Right lobe of liver (tissue), 6 donors: ENCODE measurements around the gene HOXD4. TPM values are rescaled to one million over a fixed set of nuclear protein-coding genes. Genes with fewer than 3 reads are reported as not detected.

ENCODE experiments used
- ATAC-seq, 4 donors: fragments of 200-7000 bp; cut with Tn5 transposase; one replicate each; pipeline ENCODE4 v1.9.1; 2020; ENCODE audit warnings: mild to moderate bottlenecking in 4 of 4, moderate library complexity in 4 of 4
- DNase-seq, 3 donors: peaks; one replicate each; pipeline ENCODE4 v3.0.0-alpha.2; 2020
- H3K27ac ChIP-seq, 3 donors: fragments of 200-600 bp; one replicate each; pipeline ENCODE4 v1.8.0; 2022
- H3K27me3 ChIP-seq, 2 donors: fragments of 200-600 bp; one replicate each; pipeline ENCODE4 v1.8.0; 2022
- H3K36me3 ChIP-seq, 4 donors: fragments of 200-600 bp; sonication (generic) in 1 of 4; one replicate each; pipeline versions ENCODE4 v1.5.1 to v1.8.0; 2017 to 2022; ENCODE audit warnings: control low read depth in 1 of 4
- H3K4me1 ChIP-seq, 4 donors: fragments of 200-600 bp; sonication (generic) in 1 of 4; one replicate each; pipeline versions ENCODE4 v1.5.1 to v1.8.0; 2017 to 2022; ENCODE audit warnings: control low read depth in 1 of 4
- H3K4me3 ChIP-seq, 3 donors: fragments of 200-600 bp; one replicate each; pipeline ENCODE4 v1.8.0; 2022
- H3K9me3 ChIP-seq, 4 donors: fragments of 200-600 bp; sonication (generic) in 1 of 4; one replicate each; pipeline versions ENCODE4 v1.5.1 to v1.8.0; 2017 to 2022; ENCODE audit warnings: control low read depth in 1 of 4
- CTCF ChIP-seq, 4 donors: fragments of 200-600 bp in 3 of 4; fragments of 450-650 bp in 1 of 4; IDR thresholded peaks; one replicate each; pipeline versions ENCODE4 v1.5.1 to v1.8.0; 2016 to 2022; ENCODE audit warnings: antibody characterized with exemption in 4 of 4, mild to moderate bottlenecking in 2 of 4
- POLR2A ChIP-seq: fragments of 450-650 bp; IDR thresholded peaks from one replicate; pipeline ENCODE4 v1.6.1; 2017; ENCODE audit warnings: antibody characterized with exemption, mild to moderate bottlenecking
- WGBS: methylation state at CpG from one replicate; pipeline ENCODE4 v1.1.6; 2018; ENCODE audit warnings: low coverage, low lambda C conversion rate; ENCODE audit not compliant: insufficient coverage; ENCODE audit errors: missing lambda C conversion rate; 5-methylcytosine and 5-hydroxymethylcytosine counted together
- intact Hi-C, 2 donors: fragments of 100-400 bp; cut with DNase I; formaldehyde crosslinking; loops; one replicate each; pipeline versions ENCODE4 v1.11.2 to v1.14.1; 2022
- total RNA-seq, 6 experiments: library from RNA; depleted of rRNA in 2 of 6; stranded (reverse); fragments of >200 nt in 2 of 6; fragmentation: NEBNext Ultra II Directional in 3 of 6; extraction: Animal tissue kit (Norgen Biotek cat#: 25700) in 3 of 6; gene quantifications; one replicate each; pipeline versions ENCODE4 v1.1.0 to v1.2.4, GENCODE V29; 2016 to 2023
- donor health status: DM: no; HTN: yes; CAD: no.
- donor health status: DM: no; HTN: no; CAD: no.
- donor health status: DM: no; HTN: no; CAD: no.
- donor health status: DM: no; HTN: yes; CAD: no.
- donor health status: DM: no; HTN: yes; CAD: no.

Gene HOXD4
- total RNA-seq, 6 experiments from 2014 or later, result not detected

- H3K27me3 ChIP-seq, result peaks cover 28 to 73% of the 10 kb centered on the region in 2 donors
- DNase-seq, result no peak
Observed at GRCh38 chr2:176124947-176125771, 26.2 kb upstream of the HOXD4 start.

GRCh38 chr2:176125772-176126054 lies 25.6 kb upstream of the HOXD4 start:
- no peak overlapping the region for H3K27ac ChIP-seq
- H3K4me1 ChIP-seq, result peaks cover 0 to 10% (median 0%) of the 10 kb centered on the region in 4 donors
- no peak for DNase-seq
- no peaks in the 10 kb centered on the region for H3K36me3 ChIP-seq
- 11% methylated on average over 6 of the region's 6 CpGs for WGBS
- TF ChIP-seq CTCF (IDR thresholded peaks at IDR 0.05), result no peak
- no peak for TF ChIP-seq POLR2A
- no peaks in the 10 kb centered on the region for H3K9me3 ChIP-seq
- H3K4me3 ChIP-seq, result no peak overlapping the region
- no peak for ATAC-seq
- H3K27me3 ChIP-seq, result peaks cover 24 to 73% of the 10 kb centered on the region in 2 donors
- intact Hi-C loops, result loop anchor here (10.0 kb wide), 2 partner anchors 689 to 709 kb away; no protein-coding TSS in a partner anchor

More at GRCh38 chr2:176124947-176125771, 26.2 kb upstream of the HOXD4 start:
- intact Hi-C loops, result loop anchor here (5.0 to 10.0 kb wide), 3 partner anchors 517 to 710 kb away; no protein-coding TSS in a partner anchor
- H3K9me3 ChIP-seq, result no peaks in the 10 kb centered on the region
- H3K4me1 ChIP-seq, result peaks cover 0 to 8% (median 0%) of the 10 kb centered on the region in 4 donors
- no peak overlapping the region for H3K27ac ChIP-seq
- TF ChIP-seq POLR2A, result no peak
- no peak for TF ChIP-seq CTCF (IDR thresholded peaks at IDR 0.05)
- H3K4me3 ChIP-seq, result no peak overlapping the region
- 17% methylated on average over 6 of the region's 9 CpGs for WGBS
- H3K36me3 ChIP-seq, result no peaks in the 10 kb centered on the region
- ATAC-seq, result no peak

DNA sequence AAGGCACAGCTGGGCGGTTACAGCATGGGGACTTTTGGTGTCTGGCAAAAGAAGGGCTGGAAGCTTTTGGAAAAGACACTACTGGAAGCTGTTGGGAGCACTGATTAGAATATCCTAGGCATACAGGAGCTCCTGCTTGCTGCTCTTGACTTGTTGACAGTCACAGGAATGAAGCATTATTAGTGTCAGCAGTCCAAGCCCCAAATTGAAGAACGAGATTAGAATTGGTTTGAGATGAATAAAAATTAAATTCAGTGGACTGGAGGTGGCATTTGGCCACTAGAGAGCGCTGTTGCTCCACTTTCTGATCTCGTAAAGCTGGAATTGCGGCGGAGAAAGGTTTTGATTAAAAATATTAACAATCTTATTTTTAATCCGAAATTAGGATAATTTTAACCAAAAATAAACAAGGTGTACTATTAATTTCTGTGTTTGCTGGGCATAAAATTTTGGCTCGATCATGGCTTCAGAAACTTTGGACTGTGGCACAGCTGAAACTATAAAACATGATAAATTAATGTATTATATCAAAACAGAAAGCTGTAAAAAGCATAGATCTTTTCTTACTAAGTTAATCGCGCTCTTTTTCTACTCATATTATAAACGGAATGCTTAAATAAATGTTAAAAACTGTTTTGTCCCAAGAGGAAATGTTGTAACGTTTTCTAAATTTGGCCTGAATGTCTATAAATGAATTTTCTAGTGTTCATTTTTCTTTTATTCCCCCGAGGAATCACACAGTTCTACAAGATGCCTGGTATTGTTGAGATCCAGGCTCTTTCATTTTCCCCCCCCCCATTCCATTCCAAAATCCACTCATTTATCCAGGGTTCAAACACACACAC lies 24.2 kb upstream of the HOXD4 start:
- no peaks in the 10 kb centered on the region for H3K36me3 ChIP-seq
- ATAC-seq (peak; percentile 43 to 67 (median 64)), DNase-seq (peak in 2 of 3 donors; percentile 51 to 68)
- intact Hi-C loops, result loop anchor here (10.0 kb wide), 2 partner anchors 688 to 708 kb away; no protein-coding TSS in a partner anchor
- peaks cover 21 to 74% of the 10 kb centered on the region in 2 donors for H3K27me3 ChIP-seq
- no peak overlapping the region for H3K4me3 ChIP-seq
- H3K9me3 ChIP-seq, result no peaks in the 10 kb centered on the region
- H3K4me1 ChIP-seq, result peaks cover 0 to 15% (median 0%) of the 10 kb centered on the region in 4 donors
- H3K27ac ChIP-seq, result no peak overlapping the region
- WGBS, result 1% methylated on average over 13 of the region's 13 CpGs
- TF ChIP-seq POLR2A (no peak), CTCF (IDR thresholded peaks at IDR 0.05) (peak; percentile 83 to 93 (median 89))

DNA sequence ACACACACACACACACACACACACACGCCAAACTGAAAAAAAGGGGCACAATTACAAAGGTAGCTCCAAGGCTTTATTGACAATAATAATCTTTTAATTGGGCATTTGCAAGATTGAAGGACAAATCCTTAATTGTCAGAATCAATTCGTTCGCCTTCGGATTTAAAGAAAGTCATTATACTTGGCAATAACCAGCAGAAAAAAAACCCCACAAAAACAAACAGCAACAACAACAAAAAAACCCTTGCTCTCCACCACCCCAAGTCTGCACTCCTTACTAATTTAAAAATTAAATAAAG lies 23.6 kb upstream of the HOXD4 start:
- ATAC-seq (no peak), DNase-seq (no peak)
- Histone ChIP-seq H3K36me3 (no peaks in the 10 kb centered on the region), H3K27ac (no peak overlapping the region), H3K4me3 (no peak overlapping the region), H3K27me3 (peaks cover 20 to 74% of the 10 kb centered on the region in 2 donors), H3K4me1 (peaks cover 0 to 14% (median 0%) of the 10 kb centered on the region in 4 donors), H3K9me3 (no peaks in the 10 kb centered on the region)
- no peak for TF ChIP-seq POLR2A
- TF ChIP-seq CTCF (IDR thresholded peaks at IDR 0.05), result no peak
- 19% methylated on average over 4 of the region's 4 CpGs for WGBS
- intact Hi-C loops, result loop anchor here (10.0 kb wide), 2 partner anchors 687 to 707 kb away; no protein-coding TSS in a partner anchor
